Measurements from ENCODE around the gene BICC1.

The BICC1 gene

DNA sequence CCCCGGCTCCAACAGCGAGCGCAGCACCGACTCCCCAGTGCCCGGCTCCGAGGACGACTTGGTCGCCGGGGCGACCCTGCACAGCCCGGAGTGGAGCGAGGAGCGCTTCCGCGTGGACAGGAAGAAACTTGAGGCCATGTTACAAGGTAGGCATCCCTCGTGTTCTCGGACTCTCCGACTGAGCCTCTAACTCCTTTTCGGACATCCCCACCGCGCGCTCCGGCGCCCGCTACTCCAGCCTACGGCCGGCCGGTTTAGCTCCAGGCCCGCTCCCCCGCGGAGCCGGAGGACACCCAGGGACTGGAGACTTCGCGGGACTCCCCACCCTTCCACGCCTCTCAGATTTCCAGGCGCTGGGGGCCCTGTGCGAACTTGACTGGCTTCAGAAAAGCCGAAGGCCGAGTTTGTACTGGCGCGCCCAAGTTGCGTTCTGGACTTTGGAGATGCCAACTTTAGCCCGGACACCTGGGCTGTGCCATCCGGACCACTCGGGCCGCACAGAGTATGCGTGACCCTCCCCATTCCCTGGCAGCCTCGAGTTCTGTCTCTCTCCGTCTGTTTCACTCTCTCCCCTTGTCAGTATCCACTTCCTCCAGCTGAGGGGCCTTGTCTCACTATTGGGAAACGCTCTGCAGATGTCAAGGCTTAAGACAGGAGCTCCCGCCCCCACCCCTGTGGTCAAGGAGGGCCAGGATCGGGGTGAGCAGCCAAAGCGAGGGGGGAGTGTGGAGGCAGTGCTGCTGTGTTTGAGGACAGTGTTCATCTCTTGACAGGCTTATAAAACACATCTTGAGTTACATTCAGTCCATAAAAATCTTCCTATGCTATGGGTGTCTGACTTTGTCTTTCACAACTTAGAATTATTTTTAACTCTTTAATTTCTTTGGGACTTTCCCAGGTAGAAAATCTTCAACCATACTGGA is 777 bp downstream of the BICC1 start:
- no peak overlapping the region for H2BK5ac ChIP-seq (ENCODE audit: low read length)
- peak; percentile 50 for DNase-seq

DNA sequence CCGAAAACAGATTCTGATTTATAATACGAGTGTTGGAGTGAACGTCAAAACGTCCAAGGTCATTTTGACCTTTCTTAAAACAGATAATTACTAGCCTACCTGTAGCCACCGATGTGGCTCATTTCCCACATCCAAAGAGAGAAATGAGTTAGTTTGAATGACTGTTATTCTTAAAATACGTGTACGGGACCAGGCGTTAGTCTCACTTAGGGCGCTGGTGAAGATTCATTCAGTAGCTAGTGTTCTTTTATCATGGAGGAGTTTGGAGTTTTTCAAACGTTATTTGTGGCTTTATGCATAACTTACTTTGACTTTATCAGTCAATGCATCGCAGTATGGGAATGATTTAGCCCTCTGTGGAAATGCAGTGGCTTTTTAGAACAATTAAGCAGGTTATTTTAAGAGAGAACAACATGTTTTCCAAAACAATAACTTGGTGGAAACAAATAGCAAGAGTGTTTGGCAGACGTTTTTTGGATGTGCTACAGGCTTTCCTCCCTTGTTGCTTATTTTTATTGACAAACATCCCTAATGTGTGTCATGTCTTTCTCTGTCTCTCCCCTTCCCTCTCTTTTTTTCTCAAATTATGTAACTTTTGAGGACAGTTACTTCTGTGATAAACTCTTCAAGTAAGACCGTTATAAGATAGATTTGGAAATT is 1.6 kb downstream of the BICC1 start:
- Histone ChIP-seq H2BK5ac (ENCODE audit: low read length) (no peak overlapping the region), H3K9ac (ENCODE audit: low read length) (no peak overlapping the region), H3K23ac (ENCODE audit: low read length) (no peak overlapping the region), H4K5ac (ENCODE audit: low read length) (no peak overlapping the region), H3K56ac (ENCODE audit: low read length) (no peak overlapping the region), H3K4me1 (ENCODE audit: control insufficient read depth, low read depth, low read length) (peaks cover 2% of the 10 kb centered on the region), H3K27ac (ENCODE audit: low read depth, low read length) (no peak overlapping the region), H3K4me3 (ENCODE audit: low read length) (no peak overlapping the region), H3K79me2 (ENCODE audit: control insufficient read depth, insufficient read depth, low read length) (no peaks in the 10 kb centered on the region), H3K36me3 (ENCODE audit: control insufficient read depth, insufficient read depth, low read length) (no peaks in the 10 kb centered on the region), H2BK15ac (replicated peaks; ENCODE audit: low read depth) (no peak overlapping the region), H4K8ac (ENCODE audit: low read depth, low read length) (no peak overlapping the region), H2BK120ac (ENCODE audit: low read depth, low read length) (no peak overlapping the region), H3K79me1 (ENCODE audit: low read length) (no peaks in the 10 kb centered on the region), H3K4me2 (ENCODE audit: low read length) (no peak overlapping the region), H3K27me3 (ENCODE audit: insufficient read depth, low read length, poor library complexity) (peaks cover 7% of the 10 kb centered on the region), H3K18ac (ENCODE audit: low read length) (no peak overlapping the region), H2AK5ac (ENCODE audit: low read length) (no peak overlapping the region), H3K4ac (ENCODE audit: low read depth, low read length) (no peak overlapping the region)
- WGBS (ENCODE audit: extremely low coverage, insufficient coverage, low lambda C conversion rate), result no CpG with 5 or more reads among the region's 13 CpGs
- no peak for DNase-seq

More for the DNA sequence above, 777 bp downstream of the BICC1 start:
- Histone ChIP-seq H2BK15ac (replicated peaks; ENCODE audit: low read depth) (no peak overlapping the region), H3K27me3 (ENCODE audit: insufficient read depth, low read length, poor library complexity) (peaks cover 7% of the 10 kb centered on the region), H3K23ac (ENCODE audit: low read length) (no peak overlapping the region), H3K4me1 (ENCODE audit: control insufficient read depth, low read depth, low read length) (peaks cover 2% of the 10 kb centered on the region), H3K18ac (ENCODE audit: low read length) (no peak overlapping the region), H4K8ac (ENCODE audit: low read depth, low read length) (no peak overlapping the region), H3K4me3 (ENCODE audit: low read length) (peak overlapping the region; percentile 26), H3K79me2 (ENCODE audit: control insufficient read depth, insufficient read depth, low read length) (no peaks in the 10 kb centered on the region), H4K5ac (ENCODE audit: low read length) (no peak overlapping the region), H3K4ac (ENCODE audit: low read depth, low read length) (no peak overlapping the region), H3K9ac (ENCODE audit: low read length) (peak overlapping the region; percentile 15), H3K79me1 (ENCODE audit: low read length) (no peaks in the 10 kb centered on the region), H3K27ac (ENCODE audit: low read depth, low read length) (no peak overlapping the region), H3K56ac (ENCODE audit: low read length) (peak overlapping the region; percentile 45), H2AK5ac (ENCODE audit: low read length) (no peak overlapping the region), H3K4me2 (ENCODE audit: low read length) (peak overlapping the region; percentile 97), H3K36me3 (ENCODE audit: control insufficient read depth, insufficient read depth, low read length) (no peaks in the 10 kb centered on the region), H2BK120ac (ENCODE audit: low read depth, low read length) (no peak overlapping the region)
- no CpG with 5 or more reads among the region's 53 CpGs for WGBS (ENCODE audit: extremely low coverage, insufficient coverage, low lambda C conversion rate)

DNA sequence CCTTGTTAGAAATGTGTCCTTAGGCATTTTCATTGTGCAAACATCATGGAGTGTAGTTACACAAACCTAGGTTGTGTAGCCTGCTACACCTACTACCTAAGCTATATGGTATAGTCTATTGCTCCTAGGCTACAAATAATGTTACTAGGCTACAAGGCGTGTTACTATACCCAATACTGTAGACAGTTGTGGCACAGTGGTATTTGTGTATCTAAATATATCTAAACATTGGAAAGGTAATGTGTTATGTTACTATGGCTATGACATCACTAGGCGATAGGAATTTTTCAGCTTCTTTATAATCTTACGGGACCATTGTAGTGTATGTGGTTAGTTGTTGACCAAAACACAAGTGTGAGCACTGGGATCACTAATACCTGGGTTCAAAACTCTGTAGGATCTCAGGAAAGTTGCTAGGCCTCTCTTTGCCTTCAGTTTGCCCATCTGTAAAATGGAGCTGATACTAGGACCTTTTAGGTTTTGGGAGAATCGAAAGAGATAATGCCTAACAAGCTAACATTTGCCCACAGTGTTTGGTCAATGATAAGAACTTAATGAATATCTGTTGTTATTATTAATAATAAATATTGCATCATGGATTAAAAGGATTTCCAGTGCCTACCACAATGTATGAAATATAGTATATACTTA is 2.7 kb downstream of the BICC1 start:
- Histone ChIP-seq H3K18ac (ENCODE audit: low read length) (no peak overlapping the region), H3K23ac (ENCODE audit: low read length) (no peak overlapping the region), H3K4ac (ENCODE audit: low read depth, low read length) (no peak overlapping the region), H3K4me1 (ENCODE audit: control insufficient read depth, low read depth, low read length) (peaks cover 2% of the 10 kb centered on the region), H3K79me1 (ENCODE audit: low read length) (no peaks in the 10 kb centered on the region), H3K4me2 (ENCODE audit: low read length) (no peak overlapping the region), H3K36me3 (ENCODE audit: control insufficient read depth, insufficient read depth, low read length) (no peaks in the 10 kb centered on the region), H2BK120ac (ENCODE audit: low read depth, low read length) (no peak overlapping the region), H2BK5ac (ENCODE audit: low read length) (no peak overlapping the region), H4K8ac (ENCODE audit: low read depth, low read length) (no peak overlapping the region), H2BK15ac (replicated peaks; ENCODE audit: low read depth) (no peak overlapping the region), H3K9ac (ENCODE audit: low read length) (no peak overlapping the region), H3K4me3 (ENCODE audit: low read length) (no peak overlapping the region), H3K27me3 (ENCODE audit: insufficient read depth, low read length, poor library complexity) (peaks cover 7% of the 10 kb centered on the region), H3K27ac (ENCODE audit: low read depth, low read length) (no peak overlapping the region), H3K79me2 (ENCODE audit: control insufficient read depth, insufficient read depth, low read length) (no peaks in the 10 kb centered on the region), H4K5ac (ENCODE audit: low read length) (no peak overlapping the region), H3K56ac (ENCODE audit: low read length) (no peak overlapping the region), H2AK5ac (ENCODE audit: low read length) (no peak overlapping the region)
- DNase-seq, result no peak
- no CpG with 5 or more reads among the region's 4 CpGs for WGBS (ENCODE audit: extremely low coverage, insufficient coverage, low lambda C conversion rate)

DNA sequence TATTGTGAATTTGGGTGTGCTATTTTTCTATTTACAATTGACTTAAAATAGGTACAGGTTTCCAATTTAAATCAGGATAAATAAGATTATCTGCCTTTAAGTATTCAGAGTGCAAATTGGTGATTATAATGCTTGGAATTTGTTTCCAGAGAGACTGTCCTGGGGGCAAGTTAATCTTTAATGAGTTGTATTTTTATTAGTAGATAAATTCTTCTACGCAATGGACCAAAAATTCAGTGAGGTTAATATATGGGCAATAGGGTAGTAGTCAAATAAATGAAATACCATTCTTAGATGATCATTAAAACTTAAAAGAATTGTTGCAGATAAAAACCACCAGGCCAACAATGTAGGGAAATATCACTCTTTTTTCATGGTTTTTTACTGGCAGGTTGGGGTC is 3.4 kb downstream of the BICC1 start:
- Histone ChIP-seq H2BK15ac (replicated peaks; ENCODE audit: low read depth) (no peak overlapping the region), H3K56ac (ENCODE audit: low read length) (no peak overlapping the region), H4K8ac (ENCODE audit: low read depth, low read length) (no peak overlapping the region), H3K4me1 (ENCODE audit: control insufficient read depth, low read depth, low read length) (peaks cover 2% of the 10 kb centered on the region), H3K23ac (ENCODE audit: low read length) (no peak overlapping the region), H3K79me2 (ENCODE audit: control insufficient read depth, insufficient read depth, low read length) (no peaks in the 10 kb centered on the region), H3K27ac (ENCODE audit: low read depth, low read length) (no peak overlapping the region), H3K18ac (ENCODE audit: low read length) (no peak overlapping the region), H4K5ac (ENCODE audit: low read length) (no peak overlapping the region), H3K27me3 (ENCODE audit: insufficient read depth, low read length, poor library complexity) (peaks cover 7% of the 10 kb centered on the region), H3K4ac (ENCODE audit: low read depth, low read length) (no peak overlapping the region), H3K36me3 (ENCODE audit: control insufficient read depth, insufficient read depth, low read length) (no peaks in the 10 kb centered on the region), H2BK5ac (ENCODE audit: low read length) (no peak overlapping the region), H3K79me1 (ENCODE audit: low read length) (no peaks in the 10 kb centered on the region), H2BK120ac (ENCODE audit: low read depth, low read length) (no peak overlapping the region), H3K4me2 (ENCODE audit: low read length) (no peak overlapping the region), H3K4me3 (ENCODE audit: low read length) (no peak overlapping the region), H3K9ac (ENCODE audit: low read length) (no peak overlapping the region), H2AK5ac (ENCODE audit: low read length) (no peak overlapping the region)
- no CpG with 5 or more reads among the region's 1 CpG for WGBS (ENCODE audit: extremely low coverage, insufficient coverage, low lambda C conversion rate)
- no peak for DNase-seq

DNA sequence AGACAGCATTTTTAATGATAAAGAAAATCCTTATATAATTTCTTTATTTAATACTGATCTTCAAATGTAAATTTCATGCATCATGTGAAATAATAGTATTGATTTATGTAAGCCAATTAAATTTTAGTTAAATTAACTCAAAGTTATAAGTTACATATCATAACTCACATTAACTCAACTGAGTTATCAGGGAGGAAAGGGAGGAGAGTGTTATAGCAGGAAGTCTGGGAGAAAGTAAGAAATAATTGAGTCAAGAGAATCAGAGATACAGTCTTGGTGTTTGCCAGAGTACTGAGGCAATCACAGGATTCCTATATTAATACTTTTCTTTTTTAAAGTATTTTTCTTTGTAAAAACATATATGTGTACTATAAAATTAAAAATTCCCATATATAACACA is 4.0 kb downstream of the BICC1 start:
- Histone ChIP-seq H3K79me2 (ENCODE audit: control insufficient read depth, insufficient read depth, low read length) (no peaks in the 10 kb centered on the region), H4K8ac (ENCODE audit: low read depth, low read length) (no peak overlapping the region), H3K4ac (ENCODE audit: low read depth, low read length) (no peak overlapping the region), H4K5ac (ENCODE audit: low read length) (no peak overlapping the region), H3K23ac (ENCODE audit: low read length) (no peak overlapping the region), H3K9ac (ENCODE audit: low read length) (no peak overlapping the region), H3K4me2 (ENCODE audit: low read length) (no peak overlapping the region), H3K4me3 (ENCODE audit: low read length) (no peak overlapping the region), H3K27me3 (ENCODE audit: insufficient read depth, low read length, poor library complexity) (peaks cover 7% of the 10 kb centered on the region), H3K56ac (ENCODE audit: low read length) (no peak overlapping the region), H2BK15ac (replicated peaks; ENCODE audit: low read depth) (no peak overlapping the region), H2AK5ac (ENCODE audit: low read length) (no peak overlapping the region), H2BK120ac (ENCODE audit: low read depth, low read length) (no peak overlapping the region), H3K27ac (ENCODE audit: low read depth, low read length) (no peak overlapping the region), H2BK5ac (ENCODE audit: low read length) (no peak overlapping the region), H3K79me1 (ENCODE audit: low read length) (no peaks in the 10 kb centered on the region), H3K4me1 (ENCODE audit: control insufficient read depth, low read depth, low read length) (peaks cover 2% of the 10 kb centered on the region), H3K36me3 (ENCODE audit: control insufficient read depth, insufficient read depth, low read length) (no peaks in the 10 kb centered on the region), H3K18ac (ENCODE audit: low read length) (no peak overlapping the region)
- DNase-seq, result no peak

Data from mesendoderm (in vitro differentiated cells).